Spleen (tissue), 7 donors: ENCODE data around the gene ATXN1.

Experiments used
- CTCF ChIP-seq, 11 experiments: fragments of 200-600 bp in 7 of 11; fragments of 450-650 bp in 4 of 11; sonication (generic) in 4 of 11; IDR thresholded peaks in 8 of 11; conservative IDR thresholded peaks in 3 of 11; 1 replicate in 7 of 11; 2 replicates in 4 of 11; pipeline versions ENCODE4 v1.4.0 to v1.8.0; 2016 to 2021; ENCODE audit warnings: antibody characterized with exemption in 11 of 11, inconsistent platforms in 4 of 11, mild to moderate bottlenecking in 1 of 11
- POLR2AphosphoS5 ChIP-seq, 3 donors: sonication (generic); formaldehyde crosslinking; IDR thresholded peaks; one replicate each; pipeline ENCODE4 v1.5.1; 2017; ENCODE audit warnings: antibody characterized with exemption in 3 of 3
- donor health status: DM: no; HTN: no; CAD: no; lungs with moderate emphysema.
- donor health status: DM: no; HTN: no; CAD: no.
- donor health status: DM: no; HTN: no; CAD: no.

GRCh38 chr6:16673011-16673797 lies 88.1 kb downstream of the ATXN1 start:
- no peak for TF ChIP-seq POLR2AphosphoS5 (IDR thresholded peaks at IDR 0.05)
- no peak for TF ChIP-seq CTCF (IDR thresholded peaks at IDR 0.05 in 8 of 11, conservative IDR thresholded peaks at IDR 0.05 in 3 of 11)
